GM23248 (cell line): ENCODE data around the gene CDH13. TPM values are rescaled to one million over a fixed set of nuclear protein-coding genes. Genes with fewer than 3 reads are reported as not detected.

ENCODE experiments used
- DNase-seq: peaks from one replicate; pipeline ENCODE4 v3.0.0-alpha.2; 2015
- H2AFZ ChIP-seq: fragments of 200-600 bp; sonication (generic); 2 replicates; pipeline ENCODE4 v1.6.1; 2016; ENCODE audit warnings: antibody characterized with exemption
- H3F3A ChIP-seq: fragments of 200-600 bp; sonication (generic); 2 replicates; pipeline ENCODE4 v1.6.1; 2016; ENCODE audit warnings: mild to moderate bottlenecking, antibody characterized with exemption, mixed run types; ENCODE audit not compliant: insufficient read depth
- H3K27ac ChIP-seq: fragments of 200-600 bp; sonication (generic); 2 replicates; pipeline ENCODE4 v1.5.1; 2016; ENCODE audit warnings: mild to moderate bottlenecking
- H3K27me3 ChIP-seq: fragments of 200-600 bp; sonication (generic); replicated peaks from 2 replicates; pipeline ENCODE4 v1.6.1; 2016; ENCODE audit warnings: mild to moderate bottlenecking; ENCODE audit not compliant: insufficient read depth
- H3K36me3 ChIP-seq: fragments of 200-600 bp; sonication (generic); 2 replicates; pipeline ENCODE4 v1.6.1; 2016; ENCODE audit warnings: low read depth, mild to moderate bottlenecking
- H3K4me1 ChIP-seq: fragments of 200-600 bp; sonication (generic); 2 replicates; pipeline ENCODE4 v1.6.1; 2016; ENCODE audit warnings: mild to moderate bottlenecking; ENCODE audit not compliant: insufficient read depth
- H3K4me2 ChIP-seq: fragments of 200-600 bp; sonication (generic); one replicate; pipeline ENCODE4 v1.6.1; 2016; ENCODE audit warnings: mild to moderate bottlenecking; ENCODE audit not compliant: unreplicated experiment
- H3K4me3 ChIP-seq: fragments of 200-600 bp; sonication (generic); 2 replicates; pipeline ENCODE4 v1.5.1; 2016; ENCODE audit warnings: mild to moderate bottlenecking
- H3K79me2 ChIP-seq: fragments of 200-600 bp; sonication (generic); 2 replicates; pipeline ENCODE4 v1.6.1; 2016; ENCODE audit warnings: mild to moderate bottlenecking; ENCODE audit not compliant: insufficient read depth
- H3K9ac ChIP-seq: fragments of 200-600 bp; sonication (generic); 2 replicates; pipeline ENCODE4 v1.6.1; 2016; ENCODE audit warnings: mild to moderate bottlenecking
- H3K9me2 ChIP-seq: fragments of 200-600 bp; sonication (generic); 2 replicates; pipeline ENCODE4 v1.6.1; 2016; ENCODE audit warnings: mixed run types, mild to moderate bottlenecking, moderate library complexity; ENCODE audit not compliant: insufficient read depth
- H3K9me3 ChIP-seq: fragments of 200-600 bp; sonication (generic); one replicate; pipeline ENCODE4 v1.6.1; 2017; ENCODE audit warnings: low read depth
- H4K20me1 ChIP-seq: fragments of 200-600 bp; sonication (generic); 2 replicates; pipeline ENCODE4 v1.6.0; 2016; ENCODE audit not compliant: insufficient read depth
- EZH2 ChIP-seq: fragments of 200-600 bp; sonication (generic); IDR thresholded peaks from 2 replicates; pipeline ENCODE4 v1.6.1; 2018; ENCODE audit warnings: antibody characterized with exemption, mild to moderate bottlenecking; ENCODE audit not compliant: insufficient read depth, poor library complexity, severe bottlenecking
- EZH2phosphoT487 ChIP-seq: fragments of 200-600 bp; sonication (generic); IDR thresholded peaks from 2 replicates; pipeline ENCODE4 v1.6.1; 2018; ENCODE audit warnings: antibody characterized with exemption, moderate library complexity, mild to moderate bottlenecking, low read depth; ENCODE audit not compliant: insufficient read depth
- WGBS, 2 experiments: methylation state at CpG; one replicate each; pipeline ENCODE4 v1.1.6; 2015 to 2017; ENCODE audit warnings: low lambda C conversion rate in 2 of 2, low coverage in 1 of 2; ENCODE audit errors: missing lambda C conversion rate in 2 of 2; 5-methylcytosine and 5-hydroxymethylcytosine counted together
- in situ Hi-C: fragments of 300-500 bp; cut with MboI; formaldehyde crosslinking; loops from 2 replicates; pipeline ENCODE4 v1.15.0; 2020
- polyA plus RNA-seq: library from polyadenylated mRNA; unstranded; fragments of >200 nt; fragmentation: Nextera tagmentation; extraction: Ambion mirVana; gene quantifications from 2 replicates; pipeline ENCODE4 v1.2.1, GENCODE V29; 2016
- total RNA-seq: library from RNA; depleted of rRNA; stranded (reverse); fragments of >200 nt; shearing (Covaris generic); gene quantifications from 2 replicates; pipeline ENCODE4 v1.2.3, GENCODE V29; 2014

CDH13 gene
- total and polyA plus RNA-seq, 2 experiments from 2014 or later, result 51.0 to 52.8 TPM

GRCh38 chr16:83248735-83249463 lies 622.1 kb downstream of the CDH13 start:
- peak; percentile 17 for DNase-seq

GRCh38 chr16:83253521-83253920 lies 626.8 kb downstream of the CDH13 start:
- TF ChIP-seq EZH2phosphoT487 (no peak), EZH2 (no peak)
- no peak for DNase-seq
- WGBS, 2 experiments, result 53 to 54% methylated on average over 3 of the region's 3 CpGs

More at GRCh38 chr16:83248735-83249463, 622.1 kb downstream of the CDH13 start:
- Histone ChIP-seq H3K4me2 (no peak overlapping the region), H3K4me1 (peaks cover 9% of the 10 kb centered on the region), H3K27ac (no peak overlapping the region), H4K20me1 (no peaks in the 10 kb centered on the region), H3K9me3 (no peaks in the 10 kb centered on the region), H3K27me3 (no peaks in the 10 kb centered on the region), H3K79me2 (no peaks in the 10 kb centered on the region), H3K4me3 (no peak overlapping the region), H3K36me3 (no peaks in the 10 kb centered on the region), H3K9ac (no peak overlapping the region), H3K9me2 (no peaks in the 10 kb centered on the region), H3F3A (no peaks in the 10 kb centered on the region), H2AFZ (no peak overlapping the region)
- 65 to 67% methylated on average over 8 of the region's 8 CpGs for WGBS, 2 experiments
- TF ChIP-seq EZH2phosphoT487 (no peak), EZH2 (no peak)
- in situ Hi-C loops, result no loop called here

GRCh38 chr16:83258366-83258928 lies 631.7 kb downstream of the CDH13 start:
- no peaks in the 10 kb centered on the region for H3K36me3 ChIP-seq
- no peaks in the 10 kb centered on the region for H3K9me2 ChIP-seq
- H2AFZ ChIP-seq, result no peak overlapping the region
- no peaks in the 10 kb centered on the region for H3K79me2 ChIP-seq
- no peaks in the 10 kb centered on the region for H3K27me3 ChIP-seq
- no peak overlapping the region for H3K4me3 ChIP-seq
- H3K9me3 ChIP-seq, result no peaks in the 10 kb centered on the region
- 89 to 92% methylated on average over 9 of the region's 9 CpGs for WGBS, 2 experiments
- TF ChIP-seq EZH2phosphoT487, result no peak
- no peak for TF ChIP-seq EZH2
- H3K27ac ChIP-seq, result no peak overlapping the region
- H3F3A ChIP-seq, result no peaks in the 10 kb centered on the region
- no peaks in the 10 kb centered on the region for H3K4me1 ChIP-seq
- H3K4me2 ChIP-seq, result no peak overlapping the region
- H3K9ac ChIP-seq, result no peak overlapping the region
- no peaks in the 10 kb centered on the region for H4K20me1 ChIP-seq
- in situ Hi-C loops, result no loop called here
- no peak for DNase-seq

More at GRCh38 chr16:83253521-83253920, 626.8 kb downstream of the CDH13 start:
- Histone ChIP-seq H3K27ac (no peak overlapping the region), H3K36me3 (no peaks in the 10 kb centered on the region), H3K4me3 (no peak overlapping the region), H4K20me1 (no peaks in the 10 kb centered on the region), H3K79me2 (no peaks in the 10 kb centered on the region), H3K4me2 (no peak overlapping the region), H3K9me2 (no peaks in the 10 kb centered on the region), H3K9me3 (no peaks in the 10 kb centered on the region), H2AFZ (no peak overlapping the region), H3F3A (no peaks in the 10 kb centered on the region), H3K4me1 (peaks cover 5% of the 10 kb centered on the region), H3K27me3 (no peaks in the 10 kb centered on the region), H3K9ac (no peak overlapping the region)
- in situ Hi-C loops, result no loop called here

- no peaks in the 10 kb centered on the region for H4K20me1 ChIP-seq
- H3K4me2 ChIP-seq, result no peak overlapping the region
- H3K27me3 ChIP-seq, result no peaks in the 10 kb centered on the region
- no peak for DNase-seq
- H3F3A ChIP-seq, result peaks cover 7% of the 10 kb centered on the region; the same call in 1 of the 2 replicates
- 63 to 68% methylated on average over 7 of the region's 7 CpGs for WGBS, 2 experiments
- no peaks in the 10 kb centered on the region for H3K9me3 ChIP-seq
- no peaks in the 10 kb centered on the region for H3K79me2 ChIP-seq
- no peak overlapping the region for H3K4me3 ChIP-seq
- no peak overlapping the region for H2AFZ ChIP-seq
- H3K27ac ChIP-seq, result no peak overlapping the region
- H3K4me1 ChIP-seq, result no peaks in the 10 kb centered on the region
- TF ChIP-seq EZH2phosphoT487 (no peak), EZH2 (no peak)
- no peaks in the 10 kb centered on the region for H3K36me3 ChIP-seq
- in situ Hi-C loops, result no loop called here
- H3K9ac ChIP-seq, result no peak overlapping the region
- H3K9me2 ChIP-seq, result no peaks in the 10 kb centered on the region
These were observed 640.2 kb downstream of the CDH13 start for GRCh38 chr16:83266848-83267553.
